Activated T-cell treated with anti-CD3 and anti-CD28 coated beads, Interleukin-2, amount 50 U/mL, for 1 hour (primary cell): Measurements from ENCODE around the gene COL9A3.

Experiments
- DNase-seq: peaks from one replicate; pipeline ENCODE4 v3.0.0-alpha.2; 2020

The COL9A3 gene

DNA sequence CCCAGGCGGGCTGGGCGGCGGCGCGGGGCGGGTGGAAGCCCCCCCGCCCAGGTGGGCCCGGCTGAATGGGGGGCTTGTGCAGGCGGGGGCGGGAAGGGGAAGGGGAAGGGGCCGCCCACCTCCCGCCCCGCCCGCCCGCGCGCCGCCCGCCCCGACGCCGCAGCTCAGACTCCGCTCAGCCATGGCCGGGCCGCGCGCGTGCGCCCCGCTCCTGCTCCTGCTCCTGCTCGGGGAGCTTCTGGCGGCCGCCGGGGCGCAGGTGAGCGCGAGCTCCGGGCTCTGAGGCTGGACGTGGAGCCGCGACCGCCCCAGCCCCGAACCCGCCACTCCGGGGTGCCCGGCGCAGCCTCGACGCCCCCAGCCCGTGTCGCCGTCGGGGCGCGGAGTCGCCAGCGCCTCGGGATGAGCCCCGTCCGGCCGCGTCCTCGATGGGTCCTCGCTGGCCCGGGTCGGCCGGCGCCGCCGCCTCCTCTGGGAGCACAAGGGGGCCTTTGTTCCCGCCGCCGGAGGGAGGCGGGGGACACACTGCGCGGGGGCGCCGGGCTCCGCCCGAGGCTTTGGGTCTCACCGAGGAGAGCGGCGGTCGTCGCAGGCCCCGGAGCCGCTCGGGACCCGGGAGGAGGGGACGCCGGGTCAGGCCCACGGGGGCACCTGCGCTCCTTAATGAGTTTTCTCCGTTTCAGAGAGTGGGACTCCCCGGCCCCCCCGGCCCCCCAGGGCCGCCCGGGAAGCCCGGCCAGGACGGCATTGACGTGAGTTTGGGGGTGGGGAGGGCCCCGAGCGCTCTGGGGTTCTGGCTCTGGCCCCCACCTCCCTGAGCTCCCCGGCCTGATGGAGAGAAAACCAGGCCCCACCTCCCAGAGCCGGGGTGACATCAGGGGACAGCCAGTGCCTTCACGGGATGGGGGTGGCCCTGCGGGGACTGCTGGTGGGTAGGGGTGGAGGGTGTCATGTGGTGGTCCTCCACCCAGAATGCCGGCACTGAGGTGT lies at the start of gene COL9A3:
Gene COL9A3 (plus strand): TSS at position 167 of the 990 bp plus-strand sequence. CDS start 15 bp downstream, at position 182.
- no peak for DNase-seq

DNA sequence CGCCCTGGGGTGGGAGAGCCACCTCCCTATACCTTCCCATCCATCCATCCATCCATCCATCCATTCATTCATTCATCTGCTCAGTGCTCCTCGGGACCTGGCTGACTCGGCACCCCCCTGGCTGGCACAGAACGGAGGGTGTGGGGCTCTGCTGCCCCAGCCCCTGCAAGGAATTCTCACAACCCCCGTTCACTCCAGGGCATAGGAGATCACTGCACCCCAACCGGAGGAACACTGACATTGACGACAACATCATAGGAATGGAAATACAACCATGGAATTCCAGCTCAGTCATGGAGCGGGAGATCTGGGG lies 48.7 kb upstream of the COL9A3 start:
- no peak for DNase-seq

DNA sequence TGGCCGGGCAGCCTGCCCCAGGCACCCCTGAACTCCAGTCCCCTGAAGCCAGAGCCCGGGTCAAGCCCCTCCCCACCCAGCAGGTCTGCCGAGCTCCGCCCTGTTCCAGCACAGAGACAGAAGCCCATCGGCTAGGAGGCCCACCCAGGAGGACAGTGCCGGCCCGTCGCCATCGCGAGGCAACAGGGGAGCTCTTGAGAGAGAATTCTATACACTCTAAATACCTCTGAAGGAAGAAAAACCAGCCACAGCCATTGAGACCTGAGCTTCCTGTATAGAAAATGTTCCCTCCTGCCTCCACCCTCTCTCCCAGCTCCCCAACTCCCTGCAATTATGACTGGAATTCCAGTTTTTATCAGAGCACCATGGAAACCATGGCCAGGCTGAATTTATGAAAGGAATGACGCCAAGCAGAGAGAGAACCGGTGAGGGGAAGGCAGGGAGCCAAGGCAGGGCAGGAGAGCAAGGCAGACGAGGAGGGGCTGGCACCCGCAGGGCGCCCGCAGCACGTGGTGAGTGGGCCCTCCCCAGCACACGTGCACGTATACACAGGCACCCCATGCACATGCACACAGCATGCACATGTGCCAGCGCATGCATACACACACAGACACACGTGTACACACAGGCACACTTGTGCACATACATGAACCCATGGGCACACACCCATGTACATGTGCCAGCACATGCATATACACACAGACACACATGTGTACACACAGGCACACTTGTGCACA lies 48.1 kb upstream of the COL9A3 start:
- DNase-seq, result no peak

DNA sequence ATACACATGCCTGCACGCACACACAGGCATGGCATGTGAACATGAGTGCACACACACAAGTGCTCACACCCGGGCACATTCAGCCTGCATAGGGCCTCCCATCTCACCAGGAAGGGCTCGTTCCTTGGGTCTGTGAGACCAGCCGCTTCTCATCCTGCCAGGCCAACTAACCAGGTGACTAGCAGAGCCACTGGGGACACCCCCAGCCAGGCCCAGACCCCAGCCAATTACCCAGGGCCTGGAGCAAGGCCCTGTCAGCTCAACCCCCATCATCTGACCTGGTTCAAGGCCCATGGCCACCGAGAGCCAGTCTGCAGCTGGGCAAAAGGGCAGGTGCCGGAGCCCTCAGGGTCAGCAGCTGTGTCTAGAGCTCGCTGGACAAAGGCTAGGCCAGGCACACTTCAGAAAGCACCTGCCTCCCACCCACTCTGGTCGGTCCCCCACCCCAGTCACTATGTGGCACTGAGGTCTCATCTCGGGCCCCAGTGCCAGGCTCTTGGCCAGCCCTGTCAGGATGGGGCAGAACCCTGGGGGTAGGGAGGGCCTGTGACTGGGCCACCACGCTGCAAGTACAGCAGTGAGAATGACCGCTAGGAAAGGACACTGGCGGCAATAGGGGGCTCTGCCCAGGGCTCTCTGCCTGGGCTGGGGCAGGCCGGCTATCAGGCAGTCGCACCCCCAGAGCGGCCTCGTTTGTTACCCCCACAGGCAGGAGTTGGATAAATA lies 47.3 kb upstream of the COL9A3 start:
- no peak for DNase-seq

DNA sequence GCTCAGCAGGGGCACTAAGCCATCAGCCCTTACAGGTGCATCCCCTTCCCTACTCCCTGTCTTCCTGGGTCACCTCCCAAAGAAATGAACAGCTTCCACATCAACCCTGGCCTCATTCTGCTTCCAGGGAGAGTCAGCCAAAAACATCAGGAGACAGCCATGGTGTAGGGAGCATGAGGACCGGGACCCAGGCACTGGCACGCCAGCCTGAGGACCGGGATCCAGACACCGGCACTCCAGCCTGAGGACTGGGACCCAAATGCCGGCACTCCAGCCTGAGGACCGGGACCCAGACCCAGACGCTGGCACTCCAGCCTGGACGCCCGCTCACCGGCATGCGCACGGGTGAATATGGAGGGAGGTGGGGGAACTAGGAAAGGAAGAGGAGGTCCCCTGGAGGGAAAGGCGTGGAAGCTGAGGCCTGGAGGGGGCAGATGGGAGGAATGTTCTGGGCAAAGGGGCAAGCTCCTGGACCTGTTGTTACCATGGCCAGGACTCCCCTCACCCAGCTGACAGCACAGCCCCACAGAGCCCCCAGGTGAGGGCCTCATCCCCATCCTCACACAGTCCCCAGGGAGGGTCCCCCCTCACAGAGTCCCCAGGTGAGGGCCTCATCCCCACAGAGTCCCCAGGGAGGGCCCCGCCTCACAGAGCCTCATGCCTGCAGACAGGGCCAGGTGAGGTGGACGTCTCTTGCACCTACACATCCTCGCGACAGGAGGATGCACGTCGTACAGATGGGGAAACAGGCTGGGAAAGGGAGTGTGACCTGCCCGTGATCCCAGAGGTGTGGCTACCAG lies 46.5 kb upstream of the COL9A3 start:
- no peak for DNase-seq

DNA sequence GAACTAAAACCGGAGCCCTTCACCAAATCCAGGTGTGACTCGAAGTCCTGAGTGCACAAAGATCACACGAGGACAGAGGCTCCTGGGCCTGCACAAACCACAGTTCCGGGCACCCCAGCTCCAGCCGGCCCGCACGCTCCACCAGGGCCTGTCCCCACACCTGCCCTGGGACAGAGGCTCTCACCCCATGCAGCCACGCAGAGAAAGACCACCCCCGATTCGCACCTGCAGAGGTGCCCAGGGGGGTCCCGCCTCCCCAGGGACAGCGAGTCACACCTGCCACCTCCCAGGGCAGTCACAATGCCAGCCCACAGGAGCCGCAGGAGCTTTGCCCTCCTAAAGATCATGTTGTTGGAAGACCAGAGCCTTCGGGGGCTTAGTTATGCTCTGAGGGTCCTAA lies 45.9 kb upstream of the COL9A3 start:
- no peak for DNase-seq

DNA sequence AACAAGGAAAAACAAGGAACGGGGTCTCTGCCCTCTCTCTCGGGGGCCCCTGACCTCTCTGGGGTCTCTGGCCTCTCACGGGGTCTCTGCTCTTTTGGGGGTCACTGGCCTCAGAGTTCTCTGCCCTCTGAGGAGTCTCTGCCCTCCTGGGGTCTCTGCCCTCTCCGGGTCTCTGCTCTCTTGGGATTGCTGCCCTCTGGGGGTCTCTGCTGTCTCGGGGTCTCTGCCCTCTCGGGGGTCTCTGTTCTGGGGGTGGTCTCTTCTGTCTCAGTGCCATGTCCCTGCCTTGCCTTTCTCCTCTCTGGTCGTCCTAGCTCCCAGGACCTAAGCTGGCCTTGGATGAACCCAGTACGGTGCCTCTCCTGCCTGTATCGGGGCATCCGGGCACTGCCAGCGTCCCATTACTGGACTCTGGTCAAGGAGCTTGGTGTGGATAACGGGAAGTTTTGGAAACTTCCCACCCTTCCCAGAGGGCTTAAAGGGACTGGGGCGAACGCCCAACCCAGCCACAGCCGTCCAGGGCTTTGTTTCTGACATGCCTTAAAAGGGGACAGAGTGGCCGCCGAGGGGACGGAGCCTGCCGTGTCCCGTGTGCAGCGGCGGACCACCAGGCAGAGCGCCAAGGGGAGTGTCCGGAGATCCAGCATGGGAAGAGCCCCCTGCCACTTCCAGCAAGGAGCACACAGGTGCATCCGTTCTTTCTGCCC lies 45.3 kb upstream of the COL9A3 start:
- no peak for DNase-seq

DNA sequence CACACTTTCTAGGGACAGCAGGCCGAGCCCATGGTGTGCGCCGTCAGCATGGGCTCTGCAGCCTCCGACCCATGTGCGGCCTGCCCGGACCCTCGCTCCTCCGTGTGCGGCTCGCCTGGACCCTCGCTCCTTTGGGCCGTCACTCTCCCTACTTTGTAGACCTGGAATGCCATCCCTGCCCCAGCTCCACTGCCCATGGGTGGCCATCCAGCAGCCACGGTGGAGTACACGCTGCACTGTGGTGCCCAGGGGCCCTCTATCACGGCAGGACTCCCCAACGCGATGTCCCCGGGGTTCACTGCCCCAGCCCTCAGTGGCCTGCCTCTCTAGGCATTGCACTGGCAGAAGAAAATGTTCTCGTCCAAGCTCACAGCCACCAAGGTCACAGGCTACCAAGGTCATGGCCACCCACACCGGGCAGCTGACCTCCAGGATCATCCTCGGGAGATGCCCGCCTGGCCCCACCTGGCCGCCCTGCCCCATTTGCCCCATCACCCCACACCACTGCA lies 44.7 kb upstream of the COL9A3 start:
- no peak for DNase-seq

DNA sequence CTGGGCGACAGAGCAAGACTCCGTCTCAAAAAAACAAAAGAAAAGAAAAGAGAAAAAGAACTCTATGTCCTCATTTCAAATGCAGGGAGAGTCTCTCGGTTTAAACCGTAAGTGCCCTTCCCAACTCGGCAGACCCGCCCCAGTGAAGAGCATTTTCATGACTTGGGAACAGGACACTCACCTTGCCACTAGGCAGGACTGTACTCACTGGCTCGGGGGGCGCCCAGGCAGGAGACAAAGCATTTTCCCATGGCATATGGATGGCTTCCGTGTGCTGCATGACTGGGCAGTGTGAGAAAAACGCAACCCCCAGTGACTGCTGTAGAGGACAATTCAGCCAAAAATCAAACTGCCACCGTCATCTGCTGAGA lies 44.2 kb upstream of the COL9A3 start:
- DNase-seq, result no peak

DNA sequence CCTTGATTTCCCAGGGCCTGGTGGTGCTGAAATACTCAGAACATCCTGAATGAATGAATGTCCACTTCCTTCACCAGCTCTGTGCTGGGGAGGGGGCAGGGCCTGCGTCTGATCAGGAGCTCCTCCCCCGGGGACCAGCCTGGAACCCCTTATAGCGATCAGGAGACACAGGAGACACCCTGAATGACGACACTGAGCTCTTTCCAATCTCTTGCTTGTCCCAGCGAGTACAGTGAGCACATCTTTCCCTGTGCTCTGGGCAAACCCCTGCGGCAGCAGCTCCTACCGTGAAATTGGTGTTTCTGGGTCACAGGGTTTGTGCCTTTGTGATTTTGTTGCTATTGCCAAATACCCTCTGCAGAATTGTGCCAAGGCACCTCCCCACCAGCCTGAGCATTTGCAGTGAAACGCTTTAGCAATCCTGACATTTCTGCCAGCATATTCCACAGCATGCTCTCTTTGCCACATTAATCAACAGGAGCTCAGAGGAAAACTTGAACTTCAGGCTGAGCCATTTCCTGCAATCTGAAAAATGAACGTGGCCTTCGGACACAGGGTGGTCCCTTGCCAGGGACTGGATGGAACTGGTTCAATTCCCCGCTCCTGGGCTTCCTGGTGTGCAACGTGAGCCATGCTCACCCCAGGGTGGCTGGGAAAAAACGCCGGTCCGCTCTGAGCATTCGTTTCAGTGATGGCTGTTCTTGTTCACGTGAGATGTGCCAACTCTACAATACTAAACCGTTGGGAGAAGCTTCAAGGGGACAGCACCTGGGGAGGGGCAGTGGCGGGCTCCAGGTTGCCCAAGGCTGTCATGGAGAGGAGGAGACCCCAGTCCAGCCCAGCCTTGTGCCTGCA lies 43.6 kb upstream of the COL9A3 start:
- DNase-seq, result no peak

DNA sequence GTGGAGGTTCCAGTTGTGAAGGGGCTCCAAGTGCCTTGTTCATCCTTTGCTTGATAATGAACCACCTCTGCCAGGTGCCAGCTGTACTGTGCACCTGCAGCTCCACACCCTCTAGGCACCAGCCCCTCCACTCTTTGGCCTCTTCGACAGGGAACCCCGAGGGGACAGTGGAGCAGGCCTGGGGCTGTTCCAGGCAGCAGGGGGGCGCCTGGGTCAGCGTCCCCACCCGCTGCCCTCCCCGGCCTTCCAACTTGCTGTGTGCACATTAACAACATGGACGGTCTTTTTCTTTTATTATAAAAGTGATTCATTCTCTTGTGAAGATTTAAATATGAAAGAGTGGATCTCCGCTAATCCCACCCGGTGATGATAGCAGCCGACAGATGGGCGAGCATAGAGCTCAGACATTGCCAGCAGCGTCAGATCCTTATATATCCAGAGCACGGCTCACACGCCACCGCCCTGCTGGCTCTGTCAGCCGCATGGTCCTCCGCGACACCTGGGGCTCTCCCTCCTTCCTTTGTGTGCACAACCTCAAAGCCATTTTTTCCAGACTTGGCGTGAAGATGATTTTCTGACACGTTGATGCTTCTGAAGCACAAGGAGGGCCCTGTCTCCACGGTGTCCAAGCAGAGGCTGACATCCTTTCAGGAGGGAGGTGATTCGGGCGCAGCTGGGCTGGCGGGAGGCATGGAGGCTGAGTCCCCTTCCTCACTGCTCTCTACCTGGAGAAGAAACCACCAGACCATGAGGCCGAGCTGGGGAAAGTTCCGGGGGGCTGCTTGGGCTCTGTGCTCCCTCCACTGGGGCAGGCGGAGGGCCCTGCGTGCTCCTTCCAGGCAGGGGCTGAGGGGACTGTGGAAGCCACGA lies 42.8 kb upstream of the COL9A3 start:
- DNase-seq, result no peak

DNA sequence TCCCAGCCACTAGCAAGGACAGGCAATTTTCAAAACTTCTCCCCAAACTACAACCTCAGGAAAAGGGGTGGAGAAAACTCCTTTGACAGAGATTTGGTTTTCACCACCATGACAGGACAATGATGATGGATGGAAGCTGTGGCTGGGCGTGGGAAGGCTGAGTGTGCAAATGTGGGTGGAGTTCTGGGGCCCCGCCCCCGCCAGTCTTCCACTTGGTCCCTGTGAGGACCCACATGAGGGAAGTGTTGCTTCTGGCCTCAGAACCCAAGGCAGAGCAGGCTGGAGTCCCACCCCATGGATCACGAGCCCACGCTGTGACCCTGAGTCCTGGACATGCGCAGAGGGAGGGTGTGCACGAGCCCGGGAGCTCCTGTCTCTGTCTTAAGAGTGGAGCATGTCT lies 42.1 kb upstream of the COL9A3 start:
- DNase-seq, result no peak

DNA sequence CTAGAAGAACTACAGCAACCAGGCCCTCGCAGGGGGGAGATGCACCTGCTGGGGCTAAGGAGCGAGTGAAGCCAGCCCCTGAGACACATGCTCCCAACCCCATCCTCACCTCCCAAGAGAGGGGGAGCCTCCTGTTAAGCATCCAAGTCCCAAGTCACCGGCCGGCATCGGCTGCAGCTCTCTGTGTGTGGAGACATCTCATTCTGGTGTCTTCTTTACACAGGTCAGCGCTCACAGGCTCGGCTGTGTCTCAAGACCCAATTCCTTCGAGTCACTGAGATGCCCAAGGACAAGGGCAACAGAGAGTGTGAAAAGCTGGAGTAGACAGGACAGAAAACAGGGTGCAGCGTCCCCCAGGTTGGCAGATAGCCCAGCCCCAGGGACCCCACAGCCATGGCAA lies 41.6 kb upstream of the COL9A3 start:
- no peak for DNase-seq

DNA sequence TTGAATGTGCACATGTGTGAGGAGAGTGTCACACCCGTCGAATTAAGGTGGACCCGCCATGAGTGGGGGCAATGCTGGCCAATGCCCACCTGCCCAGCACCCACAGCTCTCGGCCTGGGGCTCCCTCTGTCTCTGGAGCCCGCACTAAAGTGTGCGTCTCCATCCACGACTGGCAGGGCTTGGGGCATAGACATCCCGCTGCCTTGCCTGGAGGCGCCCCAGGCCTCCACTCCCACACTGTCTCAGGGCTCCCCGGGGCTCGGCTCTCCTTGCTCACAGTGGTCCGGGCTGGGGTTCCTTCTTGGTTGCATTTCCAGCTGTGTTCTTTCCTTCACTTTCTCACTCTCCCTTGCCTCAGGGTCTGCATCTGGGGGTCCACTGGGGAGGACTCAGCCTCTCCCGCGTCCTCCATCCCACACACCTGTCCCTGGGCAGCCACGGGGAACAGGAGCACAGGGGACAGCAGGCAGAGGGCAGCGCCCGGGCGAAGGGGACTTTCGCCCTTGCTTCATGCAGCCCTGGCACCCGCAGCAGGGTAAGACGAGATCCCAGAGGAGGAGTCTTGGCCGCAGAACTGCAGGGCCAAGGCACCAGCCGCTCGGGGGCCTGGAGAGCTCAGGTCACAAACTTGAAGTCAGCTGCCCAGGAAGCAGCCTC lies 40.7 kb upstream of the COL9A3 start:
- DNase-seq, result no peak

DNA sequence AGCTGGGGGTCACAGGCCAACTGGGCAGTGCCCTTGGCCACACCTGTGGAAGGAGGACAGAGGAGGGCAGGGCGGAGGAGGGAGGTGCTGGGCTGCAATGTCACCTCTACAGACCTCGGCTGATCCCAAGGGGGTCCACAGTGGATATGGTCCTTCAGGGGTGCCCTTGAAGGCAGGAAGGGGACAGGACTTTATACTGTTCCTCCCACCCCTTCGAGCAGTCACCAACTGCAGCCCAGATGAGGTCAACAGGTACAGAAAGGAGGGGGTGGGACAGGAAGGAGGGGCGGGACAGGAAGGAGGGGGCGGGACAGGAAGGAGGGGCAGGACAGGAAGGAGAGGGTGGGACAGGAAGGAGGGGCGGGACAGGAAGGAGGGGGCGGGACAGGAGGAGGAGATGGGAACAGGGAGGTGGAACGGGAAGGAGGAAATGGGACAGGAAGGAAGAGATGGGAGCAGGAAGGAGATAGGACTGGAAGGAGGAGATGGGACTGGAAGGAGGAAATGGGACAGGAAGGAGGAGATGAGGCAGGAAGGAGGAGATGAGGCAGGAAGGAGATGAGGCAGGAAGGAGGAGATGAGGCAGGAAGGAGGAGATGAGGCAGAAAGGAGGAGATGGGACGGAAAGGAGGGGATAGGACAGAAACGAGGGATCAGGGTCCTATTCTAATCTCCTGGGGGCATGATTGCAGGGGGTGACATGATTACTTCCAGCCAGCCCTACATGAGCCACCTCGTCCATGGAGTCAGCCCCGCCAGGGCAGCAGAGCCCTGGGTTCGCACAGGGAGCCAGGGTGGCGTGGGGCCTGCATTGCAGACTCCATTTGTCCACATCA lies 39.9 kb upstream of the COL9A3 start:
- DNase-seq, result peak; percentile 42

DNA sequence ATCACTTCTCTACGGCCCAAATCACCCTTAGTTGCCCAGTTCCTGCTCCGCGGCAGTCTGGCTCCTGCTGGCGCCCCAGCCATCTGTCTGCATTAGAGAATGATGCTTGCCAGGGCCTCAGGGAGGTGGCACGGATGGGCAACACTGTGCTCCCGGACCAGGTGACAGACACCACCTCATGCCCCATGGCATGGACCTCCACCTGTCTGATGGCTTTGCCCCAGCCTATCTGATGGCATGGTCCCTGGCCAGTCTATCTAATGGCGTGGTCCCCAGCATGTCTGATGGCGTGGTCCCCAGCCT lies 39.4 kb upstream of the COL9A3 start:
- DNase-seq, result no peak

DNA sequence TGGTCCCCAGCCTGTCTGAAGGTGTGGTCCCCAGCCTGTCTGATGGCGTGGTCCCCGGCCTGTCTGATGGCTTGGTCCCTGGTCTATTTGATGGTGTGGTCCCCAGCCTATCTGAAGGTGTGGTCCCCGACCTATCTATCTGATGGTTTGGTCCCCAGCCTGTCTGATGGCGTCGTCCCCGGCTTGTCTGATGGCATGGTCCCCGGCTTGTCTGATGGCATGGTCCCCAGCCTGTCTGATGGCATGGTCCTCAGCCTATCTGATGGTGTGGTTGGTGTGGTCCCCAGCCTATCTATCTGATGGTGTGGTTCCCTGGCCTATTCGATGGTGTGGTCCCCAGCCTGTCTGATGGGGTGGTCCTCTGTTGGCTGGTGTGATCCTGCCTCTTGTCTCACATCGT lies 38.8 kb upstream of the COL9A3 start:
- DNase-seq, result no peak

DNA sequence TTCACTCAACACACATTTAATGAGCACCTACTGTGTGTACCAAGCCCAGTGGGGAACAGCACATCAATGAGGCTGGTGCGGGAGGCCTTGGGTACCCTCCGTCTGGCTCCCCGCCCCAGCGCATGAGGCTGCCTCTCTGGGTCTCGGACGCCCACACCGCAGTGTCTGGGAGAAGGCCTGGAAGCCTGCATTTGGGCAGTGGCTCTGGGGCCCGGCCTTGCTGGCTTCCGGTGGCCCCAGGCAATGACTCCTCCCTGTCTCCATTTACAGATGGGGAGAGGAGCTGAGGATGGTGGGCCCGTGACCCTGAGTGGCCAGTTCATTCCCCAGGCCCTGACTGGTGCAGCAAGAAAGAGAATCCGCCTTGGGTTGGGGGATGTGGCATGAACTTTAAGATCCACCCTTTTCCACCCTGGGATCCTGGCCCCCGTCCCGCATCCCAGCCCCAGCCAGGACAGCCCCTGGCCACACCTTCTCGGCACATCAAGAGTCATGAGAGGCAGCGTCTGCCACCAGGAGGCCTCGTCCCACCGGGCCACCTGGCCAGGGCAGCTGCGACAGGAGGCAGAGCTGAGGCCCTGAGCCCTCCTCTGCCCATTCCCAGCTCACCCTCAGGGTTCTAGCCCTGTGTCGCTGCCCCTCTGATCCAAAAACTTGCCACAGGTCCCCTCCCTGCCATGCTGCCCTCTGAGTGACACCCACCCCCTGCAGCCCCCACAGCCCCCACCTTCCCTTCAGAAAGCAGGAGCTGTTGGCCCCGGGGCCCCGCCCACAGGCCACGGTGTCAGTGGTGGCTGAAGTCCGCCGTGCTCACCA lies 38.0 kb upstream of the COL9A3 start:
- DNase-seq, result no peak
